A549 (cell line): Measurements from ENCODE around the gene PPP2R3B. TPM values are rescaled to one million over a fixed set of nuclear protein-coding genes. Genes with fewer than 3 reads are reported as not detected.

Source experiments
- ATAC-seq, 2 experiments: fragments of 200-7000 bp in 1 of 2; fragments of >200 bp in 1 of 2; cut with Nextera tagmentation in 1 of 2; cut with Tn5 transposase in 1 of 2; 3 replicates each; pipeline versions ENCODE4 v1.8.0 to v1.9.1; 2018 to 2020; ENCODE audit warnings: mild to moderate bottlenecking in 1 of 2, moderate library complexity in 1 of 2
- CTCF ChIA-PET: fragments of 300-600 bp; sonication (Branson Sonifier 250); formaldehyde crosslinking; extraction: SDS; loops from one replicate; lab custom pipeline; 2021; ENCODE audit warnings: antibody characterized with exemption, inconsistent platforms; lab: Yijun Ruan, JAX
- POLR2A ChIA-PET: fragments of 350-600 bp; formaldehyde crosslinking; extraction: SDS; loops from one replicate; lab custom pipeline; 2021; ENCODE audit warnings: antibody characterized with exemption, inconsistent platforms; lab: Yijun Ruan, JAX
- DNase-seq, 2 experiments: peaks; one replicate each; pipeline versions ENCODE4 v3.0.0 to v3.0.0-alpha.2; 2011 to 2016; ENCODE audit warnings: low read depth in 1 of 2, low spot score in 1 of 2
- FAIRE-seq: peaks from 2 replicates; lab custom pipeline; 2011; peaks lifted over from hg19 to GRCh38; lab: Jason Lieb, UNC
- H3K27ac ChIP-seq, 2 experiments: fragments of >200 bp; sonication (Bioruptor Twin); formaldehyde crosslinking; 3 replicates each; pipeline ENCODE4 v1.5.1; 2016 to 2017
- H3K4me1 ChIP-seq: fragments of >200 bp; sonication (Bioruptor Twin); formaldehyde crosslinking; 3 replicates; pipeline ENCODE4 v1.6.1; 2016
- H3K4me2 ChIP-seq: fragments of >200 bp; sonication (Bioruptor Twin); formaldehyde crosslinking; 3 replicates; pipeline ENCODE4 v1.6.1; 2016
- H3K4me3 ChIP-seq: fragments of >200 bp; sonication (Bioruptor Twin); formaldehyde crosslinking; 3 replicates; pipeline ENCODE4 v1.5.1; 2016
- H3K9me3 ChIP-seq: fragments of >200 bp; sonication (Bioruptor Twin); formaldehyde crosslinking; 3 replicates; pipeline ENCODE4 v1.6.1; 2016
- CEBPB ChIP-seq, 2 experiments: fragments of >200 bp in 1 of 2; sonication (Bioruptor Twin) in 1 of 2; formaldehyde crosslinking in 1 of 2; IDR thresholded peaks; 2 replicates each; pipeline ENCODE4 v1.6.1; 2012 to 2016
- CHD2 ChIP-seq: fragments of 150-350 bp; IDR thresholded peaks from 2 replicates; pipeline ENCODE4 v1.6.1; 2014; ENCODE audit warnings: low read length; ENCODE audit not compliant: partially characterized antibody
- HDAC2 ChIP-seq: fragments of 200-600 bp; sonication (generic); IDR thresholded peaks from 2 replicates; pipeline ENCODE4 v1.6.1; 2016
- KDM1A ChIP-seq: fragments of 200-600 bp; sonication (generic); IDR thresholded peaks from 2 replicates; pipeline ENCODE4 v1.6.1; 2016; ENCODE audit warnings: low read depth, mild to moderate bottlenecking
- MYC ChIP-seq: IDR thresholded peaks from 2 replicates; pipeline ENCODE4 v1.6.1; 2012; ENCODE audit warnings: mild to moderate bottlenecking, inconsistent platforms, low read length, improper control_type of control experiment, borderline replicate concordance
- NPAS2 ChIP-seq: fragments of 250-450 bp; sonication (Bioruptor Pico); IDR thresholded peaks from 2 replicates; pipeline ENCODE4 v1.8.0; 2022; ENCODE audit warnings: mild to moderate bottlenecking, moderate library complexity, borderline replicate concordance
- POLR2A ChIP-seq: IDR thresholded peaks from 2 replicates; pipeline ENCODE4 v1.6.1; 2012; ENCODE audit warnings: mild to moderate bottlenecking, low read length
- RARB ChIP-seq: fragments of 250-450 bp; sonication (Bioruptor Pico); IDR thresholded peaks from 2 replicates; pipeline ENCODE4 v1.8.0; 2021; ENCODE audit warnings: mild to moderate bottlenecking, moderate library complexity
- RCOR1 ChIP-seq: fragments of 150-350 bp; IDR thresholded peaks from 2 replicates; pipeline ENCODE4 v1.6.1; 2014; ENCODE audit warnings: antibody characterized with exemption, low read length, low read depth
- RFX5 ChIP-seq: fragments of 450-650 bp; IDR thresholded peaks from 2 replicates; pipeline ENCODE4 v1.7.1; 2014; ENCODE audit warnings: antibody characterized with exemption, mild to moderate bottlenecking, moderate library complexity
- TP53 ChIP-seq: fragments of 250-450 bp; sonication (Bioruptor Pico); IDR thresholded peaks from 2 replicates; pipeline ENCODE4 v1.5.0; 2021; ENCODE audit warnings: mild to moderate bottlenecking, moderate library complexity
- ZFP36 ChIP-seq: fragments of 450-650 bp; IDR thresholded peaks from 2 replicates; pipeline ENCODE4 v1.6.1; 2014; ENCODE audit warnings: borderline replicate concordance; ENCODE audit not compliant: partially characterized antibody
- ZSCAN20 ChIP-seq: fragments of 250-450 bp; sonication (Bioruptor Pico); IDR thresholded peaks from 2 replicates; pipeline ENCODE4 v1.8.0; 2022; ENCODE audit warnings: mild to moderate bottlenecking, moderate library complexity
- WGBS: methylation state at CpG from one replicate; pipeline ENCODE4 v1.1.6; 2017; ENCODE audit errors: missing lambda C conversion rate; 5-methylcytosine and 5-hydroxymethylcytosine counted together
- polyA plus RNA-seq, 4 experiments: library from polyadenylated mRNA; depleted of rRNA in 3 of 4; stranded (reverse); fragments of >200 nt; fragmentation: RNase III in 1 of 4; extraction: RNeasy Plus Mini Kit Qiagen cat#74134 plus additional on column Dnase treatment in 1 of 4; gene quantifications; 2 replicates in 3 of 4; 3 replicates in 1 of 4; pipeline ENCODE4 v1.2.3, GENCODE V29; 2011 to 2017
- TF ChIP-seq, protein P1 (sequence below): fragments of 200-600 bp; sonication (generic); IDR thresholded peaks from 2 replicates; pipeline ENCODE4 v1.6.1; 2016; ENCODE audit warnings: antibody characterized with exemption, mild to moderate bottlenecking, moderate library complexity
- TF ChIP-seq, protein P2 (sequence below): IDR thresholded peaks from 2 replicates; pipeline ENCODE4 v1.6.1; 2012; ENCODE audit warnings: low read depth, borderline replicate concordance
- TF ChIP-seq, protein P3 (sequence below): fragments of 250-450 bp; sonication (Bioruptor Pico); IDR thresholded peaks from 2 replicates; pipeline ENCODE4 v1.5.0; 2021; ENCODE audit warnings: mild to moderate bottlenecking, moderate library complexity, borderline replicate concordance
- TF ChIP-seq, protein P4 (sequence below): fragments of 150-350 bp; IDR thresholded peaks from 2 replicates; pipeline ENCODE4 v1.6.1; 2014; ENCODE audit warnings: low read depth, mild to moderate bottlenecking, low read length

The PPP2R3B gene
- polyA plus RNA-seq, 2 of the 4 experiments (the other 2 are of a cell fraction): 12.6 to 29.6 TPM

DNA sequence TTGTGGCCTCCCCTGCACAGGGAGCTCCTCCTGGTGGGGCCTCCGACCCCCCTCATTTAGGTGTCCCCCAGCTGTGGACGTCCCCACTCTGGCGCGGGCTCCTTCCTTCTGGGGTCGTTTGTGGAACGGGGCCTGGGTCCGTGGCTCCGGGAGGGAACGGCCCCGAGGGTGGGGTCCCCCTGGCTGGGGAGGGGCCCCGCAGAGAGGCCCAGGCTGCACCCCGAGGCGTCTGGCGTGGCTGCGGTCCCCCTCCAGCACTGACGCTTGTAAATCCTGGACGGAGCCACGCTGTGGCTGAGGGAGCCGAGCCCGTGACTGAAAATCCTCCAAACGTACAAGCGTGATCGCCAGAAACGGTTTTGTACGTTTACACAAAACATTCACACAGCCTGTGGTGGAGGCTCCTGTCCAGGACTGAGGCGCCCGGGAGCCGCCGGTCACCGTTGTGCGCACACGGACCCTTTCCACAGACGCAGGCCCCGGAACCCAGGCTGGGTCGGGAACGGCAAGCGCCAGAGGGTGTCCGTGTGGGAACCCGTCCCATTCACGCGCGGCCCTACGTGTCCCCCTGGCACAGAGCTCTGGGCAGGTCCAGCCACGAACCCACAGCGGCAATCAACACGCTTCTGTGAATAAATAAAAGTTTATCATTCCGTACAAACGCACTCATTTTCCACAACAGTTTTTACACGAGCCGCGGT, 52.9 kb downstream of the PPP2R3B start (continued):
- TF ChIP-seq, protein P1, sequence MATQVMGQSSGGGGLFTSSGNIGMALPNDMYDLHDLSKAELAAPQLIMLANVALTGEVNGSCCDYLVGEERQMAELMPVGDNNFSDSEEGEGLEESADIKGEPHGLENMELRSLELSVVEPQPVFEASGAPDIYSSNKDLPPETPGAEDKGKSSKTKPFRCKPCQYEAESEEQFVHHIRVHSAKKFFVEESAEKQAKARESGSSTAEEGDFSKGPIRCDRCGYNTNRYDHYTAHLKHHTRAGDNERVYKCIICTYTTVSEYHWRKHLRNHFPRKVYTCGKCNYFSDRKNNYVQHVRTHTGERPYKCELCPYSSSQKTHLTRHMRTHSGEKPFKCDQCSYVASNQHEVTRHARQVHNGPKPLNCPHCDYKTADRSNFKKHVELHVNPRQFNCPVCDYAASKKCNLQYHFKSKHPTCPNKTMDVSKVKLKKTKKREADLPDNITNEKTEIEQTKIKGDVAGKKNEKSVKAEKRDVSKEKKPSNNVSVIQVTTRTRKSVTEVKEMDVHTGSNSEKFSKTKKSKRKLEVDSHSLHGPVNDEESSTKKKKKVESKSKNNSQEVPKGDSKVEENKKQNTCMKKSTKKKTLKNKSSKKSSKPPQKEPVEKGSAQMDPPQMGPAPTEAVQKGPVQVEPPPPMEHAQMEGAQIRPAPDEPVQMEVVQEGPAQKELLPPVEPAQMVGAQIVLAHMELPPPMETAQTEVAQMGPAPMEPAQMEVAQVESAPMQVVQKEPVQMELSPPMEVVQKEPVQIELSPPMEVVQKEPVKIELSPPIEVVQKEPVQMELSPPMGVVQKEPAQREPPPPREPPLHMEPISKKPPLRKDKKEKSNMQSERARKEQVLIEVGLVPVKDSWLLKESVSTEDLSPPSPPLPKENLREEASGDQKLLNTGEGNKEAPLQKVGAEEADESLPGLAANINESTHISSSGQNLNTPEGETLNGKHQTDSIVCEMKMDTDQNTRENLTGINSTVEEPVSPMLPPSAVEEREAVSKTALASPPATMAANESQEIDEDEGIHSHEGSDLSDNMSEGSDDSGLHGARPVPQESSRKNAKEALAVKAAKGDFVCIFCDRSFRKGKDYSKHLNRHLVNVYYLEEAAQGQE: no peak
- TF ChIP-seq RCOR1: no peak
- TF ChIP-seq KDM1A: no peak
- TF ChIP-seq ZFP36: no peak

DNA sequence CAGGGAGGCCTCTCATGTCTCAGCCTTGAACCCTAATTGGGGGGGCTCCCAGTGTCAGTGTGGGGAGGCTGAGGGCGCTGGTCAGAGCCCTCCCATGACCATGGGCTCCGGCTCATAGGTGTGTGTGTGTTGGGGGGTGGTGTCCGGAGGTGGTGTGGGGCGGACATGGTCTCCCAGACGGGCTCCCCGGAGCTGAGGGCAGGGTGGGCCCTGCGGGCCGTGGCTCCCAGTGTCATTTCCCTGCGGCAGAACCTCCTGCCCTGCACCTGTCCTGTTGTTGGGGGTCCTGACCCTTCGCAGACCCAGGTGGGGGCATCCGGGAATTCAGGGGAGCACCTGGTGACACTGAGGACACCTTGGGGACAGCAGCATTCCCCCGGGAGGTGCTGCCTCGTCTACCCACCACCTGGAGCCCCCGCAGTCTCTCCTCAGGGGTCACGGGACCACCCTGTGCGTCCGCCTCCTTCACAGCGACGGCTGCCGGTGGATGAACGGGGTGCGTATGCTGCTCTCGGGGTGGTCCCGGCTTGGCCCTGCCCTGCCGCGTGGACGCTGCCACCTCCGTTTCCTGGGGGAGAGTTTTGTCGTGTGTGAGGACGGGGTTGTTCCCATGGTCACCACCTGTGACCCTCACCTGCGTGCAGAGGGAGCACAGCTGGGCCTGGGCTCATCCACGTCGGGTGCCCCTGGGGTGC, 53.6 kb downstream of the PPP2R3B start:
- ChIA-PET CTCF (no interaction called here), POLR2A (no interaction called here)
- H3K4me2 ChIP-seq: no peak overlapping the region
- DNase-seq (no peak), ATAC-seq (no peak), FAIRE-seq (no peak)
- TF ChIP-seq, protein P1: no peak
- TF ChIP-seq CEBPB (IDR thresholded peaks at IDR 0.05): no peak
- no peak for TF ChIP-seq CHD2
- no peak for TF ChIP-seq HDAC2
- TF ChIP-seq MYC: no peak
- TF ChIP-seq TP53 (CRISPR knock-in tag): no peak
- TF ChIP-seq, protein P2, sequence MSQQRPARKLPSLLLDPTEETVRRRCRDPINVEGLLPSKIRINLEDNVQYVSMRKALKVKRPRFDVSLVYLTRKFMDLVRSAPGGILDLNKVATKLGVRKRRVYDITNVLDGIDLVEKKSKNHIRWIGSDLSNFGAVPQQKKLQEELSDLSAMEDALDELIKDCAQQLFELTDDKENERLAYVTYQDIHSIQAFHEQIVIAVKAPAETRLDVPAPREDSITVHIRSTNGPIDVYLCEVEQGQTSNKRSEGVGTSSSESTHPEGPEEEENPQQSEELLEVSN: no peak
- no peak for TF ChIP-seq ZSCAN20 (CRISPR knock-in tag)
- TF ChIP-seq, protein P3, sequence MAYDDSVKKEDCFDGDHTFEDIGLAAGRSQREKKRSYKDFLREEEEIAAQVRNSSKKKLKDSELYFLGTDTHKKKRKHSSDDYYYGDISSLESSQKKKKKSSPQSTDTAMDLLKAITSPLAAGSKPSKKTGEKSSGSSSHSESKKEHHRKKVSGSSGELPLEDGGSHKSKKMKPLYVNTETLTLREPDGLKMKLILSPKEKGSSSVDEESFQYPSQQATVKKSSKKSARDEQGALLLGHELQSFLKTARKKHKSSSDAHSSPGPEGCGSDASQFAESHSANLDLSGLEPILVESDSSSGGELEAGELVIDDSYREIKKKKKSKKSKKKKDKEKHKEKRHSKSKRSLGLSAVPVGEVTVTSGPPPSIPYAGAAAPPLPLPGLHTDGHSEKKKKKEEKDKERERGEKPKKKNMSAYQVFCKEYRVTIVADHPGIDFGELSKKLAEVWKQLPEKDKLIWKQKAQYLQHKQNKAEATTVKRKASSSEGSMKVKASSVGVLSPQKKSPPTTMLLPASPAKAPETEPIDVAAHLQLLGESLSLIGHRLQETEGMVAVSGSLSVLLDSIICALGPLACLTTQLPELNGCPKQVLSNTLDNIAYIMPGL (CRISPR knock-in tag): no peak
- no peak for TF ChIP-seq POLR2A
- no peak for TF ChIP-seq NPAS2 (CRISPR knock-in tag)
- TF ChIP-seq RARB (CRISPR knock-in tag): no peak
- TF ChIP-seq, protein P4, sequence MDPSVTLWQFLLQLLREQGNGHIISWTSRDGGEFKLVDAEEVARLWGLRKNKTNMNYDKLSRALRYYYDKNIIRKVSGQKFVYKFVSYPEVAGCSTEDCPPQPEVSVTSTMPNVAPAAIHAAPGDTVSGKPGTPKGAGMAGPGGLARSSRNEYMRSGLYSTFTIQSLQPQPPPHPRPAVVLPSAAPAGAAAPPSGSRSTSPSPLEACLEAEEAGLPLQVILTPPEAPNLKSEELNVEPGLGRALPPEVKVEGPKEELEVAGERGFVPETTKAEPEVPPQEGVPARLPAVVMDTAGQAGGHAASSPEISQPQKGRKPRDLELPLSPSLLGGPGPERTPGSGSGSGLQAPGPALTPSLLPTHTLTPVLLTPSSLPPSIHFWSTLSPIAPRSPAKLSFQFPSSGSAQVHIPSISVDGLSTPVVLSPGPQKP: no peak
- TF ChIP-seq RFX5: no peak
- no peak overlapping the region for H3K27ac ChIP-seq
- H3K4me1 ChIP-seq: peaks cover 5% of the 10 kb centered on the region; the same call in 1 of the 3 replicates
- H3K4me3 ChIP-seq: no peak overlapping the region
- 90% methylated on average over 30 of the region's 33 CpGs for WGBS
- no peaks in the 10 kb centered on the region for H3K9me3 ChIP-seq
